ENCODE measurements around the gene ZFYVE28.

ZFYVE28 gene

DNA sequence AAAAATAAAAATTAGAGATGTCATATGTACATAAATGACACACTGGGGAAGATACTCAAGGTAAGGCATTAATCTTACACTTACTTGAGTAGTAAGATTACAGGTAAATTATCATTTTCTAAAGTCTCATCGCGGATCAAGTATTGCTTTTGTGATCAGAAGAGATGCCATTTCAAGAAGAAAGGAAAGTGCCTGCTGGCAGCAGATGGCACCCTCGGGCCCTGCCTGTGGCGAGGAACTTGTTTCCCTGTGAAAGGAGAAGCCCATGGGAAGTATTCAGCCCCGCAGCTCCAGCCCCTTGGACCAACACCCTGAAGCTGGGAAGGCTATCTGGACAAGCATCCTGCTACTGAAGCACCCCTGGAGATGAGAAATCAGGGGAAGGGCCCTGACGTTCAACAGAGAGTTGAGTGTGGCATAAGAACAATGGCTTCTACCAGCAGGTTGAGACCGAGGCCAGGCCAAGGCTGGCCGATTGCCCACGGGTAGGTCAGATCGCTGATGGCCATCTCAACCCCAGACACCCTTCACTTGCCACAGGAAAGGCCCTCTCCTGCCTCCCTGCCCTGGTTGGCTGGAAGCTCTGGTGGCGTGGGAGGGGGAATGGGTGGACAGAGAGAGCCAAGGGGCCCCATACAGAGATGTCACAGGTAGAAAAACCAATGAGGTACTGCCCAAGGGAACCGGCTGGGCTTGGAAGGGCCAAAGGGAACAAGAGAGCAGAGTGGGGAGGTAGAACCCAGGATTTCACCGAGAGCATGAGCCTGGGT is 137.7 kb downstream of the ZFYVE28 start:
- H4K20me1 ChIP-seq (ENCODE audit: control insufficient read depth, insufficient read depth, low read depth, low read length), result no peaks in the 10 kb centered on the region
- no peaks in the 10 kb centered on the region for H3F3A ChIP-seq (ENCODE audit: control insufficient read depth, insufficient read depth)
- no peaks in the 10 kb centered on the region; the same call in 1 of the 2 replicates for H3K27me3 ChIP-seq (ENCODE audit: control insufficient read depth, low read length)
- H3K4me3 ChIP-seq (ENCODE audit: low read length), result no peak overlapping the region
- no peaks in the 10 kb centered on the region for H3K36me3 ChIP-seq (ENCODE audit: control insufficient read depth, low read length)
- H3K9me2 ChIP-seq (replicated peaks; ENCODE audit: control insufficient read depth, low read length), result no peaks in the 10 kb centered on the region
- no peak overlapping the region for H3K4me2 ChIP-seq (ENCODE audit: low read length)
- H3K79me2 ChIP-seq (ENCODE audit: control insufficient read depth, low read length), result no peaks in the 10 kb centered on the region
- no peak overlapping the region for H3K27ac ChIP-seq (ENCODE audit: low read depth, low read length)
- peaks cover 14% of the 10 kb centered on the region for H3K4me1 ChIP-seq (ENCODE audit: control insufficient read depth, low read length)
- no peaks in the 10 kb centered on the region for H3K9me3 ChIP-seq (ENCODE audit: control insufficient read depth, insufficient read depth, low read length)
- TF ChIP-seq EZH2phosphoT487 (IDR thresholded peaks at IDR 0.05; ENCODE audit: borderline replicate concordance, low read length), result no peak
- no peak for TF ChIP-seq CTCF (IDR thresholded peaks at IDR 0.05; ENCODE audit: low read depth, low read length, poor library complexity, severe bottlenecking)

DNA sequence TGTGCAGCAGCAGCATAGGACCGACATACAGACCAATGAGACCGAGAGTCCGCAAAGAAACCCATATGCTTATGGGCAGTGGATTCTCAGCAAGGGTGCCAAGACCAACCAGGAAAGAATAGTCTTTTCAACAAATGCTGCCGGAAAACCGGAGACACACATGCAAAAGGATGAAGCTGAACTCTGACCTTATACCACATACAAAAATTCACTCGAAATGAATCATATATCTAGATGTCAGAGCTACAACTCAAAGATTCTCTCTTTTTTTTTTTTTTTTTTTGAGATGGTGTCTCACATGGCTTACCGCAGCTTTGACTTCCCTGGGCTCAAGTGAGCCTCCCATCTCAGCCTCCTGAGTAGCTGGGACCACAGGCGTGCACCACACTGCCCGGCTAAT is 140.5 kb downstream of the ZFYVE28 start:
- Histone ChIP-seq H3F3A (ENCODE audit: control insufficient read depth, insufficient read depth) (no peaks in the 10 kb centered on the region), H3K9me2 (replicated peaks; ENCODE audit: control insufficient read depth, low read length) (no peaks in the 10 kb centered on the region), H3K79me2 (ENCODE audit: control insufficient read depth, low read length) (no peaks in the 10 kb centered on the region), H3K27ac (ENCODE audit: low read depth, low read length) (no peak overlapping the region), H3K4me1 (ENCODE audit: control insufficient read depth, low read length) (peaks cover 14% of the 10 kb centered on the region), H4K20me1 (ENCODE audit: control insufficient read depth, insufficient read depth, low read depth, low read length) (no peaks in the 10 kb centered on the region), H3K9me3 (ENCODE audit: control insufficient read depth, insufficient read depth, low read length) (no peaks in the 10 kb centered on the region), H3K27me3 (ENCODE audit: control insufficient read depth, low read length) (no peaks in the 10 kb centered on the region; the same call in 1 of the 2 replicates), H3K36me3 (ENCODE audit: control insufficient read depth, low read length) (no peaks in the 10 kb centered on the region), H3K4me2 (ENCODE audit: low read length) (no peak overlapping the region), H3K4me3 (ENCODE audit: low read length) (no peak overlapping the region)
- TF ChIP-seq CTCF (IDR thresholded peaks at IDR 0.05; ENCODE audit: low read depth, low read length, poor library complexity, severe bottlenecking), result no peak
- TF ChIP-seq EZH2phosphoT487 (IDR thresholded peaks at IDR 0.05; ENCODE audit: borderline replicate concordance, low read length), result no peak

- Histone ChIP-seq H3K4me3 (ENCODE audit: low read length) (no peak overlapping the region), H3K27ac (ENCODE audit: low read depth, low read length) (no peak overlapping the region)
Observed at GRCh38 chr4:2276581-2277325, 141.7 kb downstream of the ZFYVE28 start.

More at GRCh38 chr4:2276581-2277325, 141.7 kb downstream of the ZFYVE28 start:
- Histone ChIP-seq H3K4me2 (ENCODE audit: low read length) (no peak overlapping the region), H3K9me3 (ENCODE audit: control insufficient read depth, insufficient read depth, low read length) (no peaks in the 10 kb centered on the region), H3F3A (ENCODE audit: control insufficient read depth, insufficient read depth) (no peaks in the 10 kb centered on the region), H3K27me3 (ENCODE audit: control insufficient read depth, low read length) (no peaks in the 10 kb centered on the region; the same call in 1 of the 2 replicates), H3K36me3 (ENCODE audit: control insufficient read depth, low read length) (no peaks in the 10 kb centered on the region), H3K9me2 (replicated peaks; ENCODE audit: control insufficient read depth, low read length) (no peaks in the 10 kb centered on the region), H4K20me1 (ENCODE audit: control insufficient read depth, insufficient read depth, low read depth, low read length) (no peaks in the 10 kb centered on the region), H3K4me1 (ENCODE audit: control insufficient read depth, low read length) (peaks cover 7% of the 10 kb centered on the region), H3K79me2 (ENCODE audit: control insufficient read depth, low read length) (no peaks in the 10 kb centered on the region)
- no peak for TF ChIP-seq CTCF (IDR thresholded peaks at IDR 0.05; ENCODE audit: low read depth, low read length, poor library complexity, severe bottlenecking)
- no peak for TF ChIP-seq EZH2phosphoT487 (IDR thresholded peaks at IDR 0.05; ENCODE audit: borderline replicate concordance, low read length)
